EH (cell line): Measurements from ENCODE around the gene HELZ2.
A peak's percentile ranks its signal among the peaks of the same experiment; 100 is the strongest.

Source experiments
- DNase-seq: peaks from one replicate; pipeline ENCODE4 v3.0.0-alpha.2; 2015; ENCODE audit warnings: low read depth

Gene HELZ2

DNA sequence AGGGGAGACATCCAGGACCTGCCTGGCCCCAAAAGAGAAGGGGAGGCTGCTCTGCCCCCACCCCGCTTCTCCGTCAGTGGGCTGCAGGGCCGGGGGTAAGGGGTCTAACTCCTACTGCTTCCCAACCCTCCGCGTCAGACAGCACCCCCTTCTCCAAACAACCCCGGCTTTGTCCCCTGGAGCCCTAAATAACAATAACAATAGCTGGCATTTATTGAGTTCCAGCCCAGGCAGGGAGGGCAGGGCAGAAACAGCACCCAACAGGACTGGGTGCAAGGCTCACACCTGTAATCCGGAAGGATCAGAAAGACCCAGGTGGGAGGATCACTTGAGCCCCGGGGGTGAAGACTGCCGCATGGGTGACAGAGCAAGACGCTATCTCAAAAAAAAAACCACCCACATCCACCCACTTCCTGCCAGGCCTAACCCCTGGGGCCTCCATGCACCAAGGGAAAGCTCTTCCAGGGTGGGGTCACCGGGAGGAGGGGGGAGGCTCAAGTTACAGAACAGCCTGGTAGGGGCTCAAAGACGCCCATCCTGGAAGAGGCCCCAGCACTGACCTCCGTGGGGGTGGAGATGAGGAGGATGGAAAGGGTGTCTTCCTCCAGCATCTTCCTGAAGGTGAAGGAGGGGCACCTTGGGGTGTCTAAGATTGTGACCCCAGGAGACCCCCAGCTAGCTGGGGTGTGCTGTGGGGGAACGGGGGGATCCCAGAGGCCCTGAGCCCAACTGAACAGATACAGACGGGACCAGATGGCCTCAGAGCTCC lies 21.4 kb downstream of the HELZ2 start:
- peak; percentile 30 for DNase-seq

DNA sequence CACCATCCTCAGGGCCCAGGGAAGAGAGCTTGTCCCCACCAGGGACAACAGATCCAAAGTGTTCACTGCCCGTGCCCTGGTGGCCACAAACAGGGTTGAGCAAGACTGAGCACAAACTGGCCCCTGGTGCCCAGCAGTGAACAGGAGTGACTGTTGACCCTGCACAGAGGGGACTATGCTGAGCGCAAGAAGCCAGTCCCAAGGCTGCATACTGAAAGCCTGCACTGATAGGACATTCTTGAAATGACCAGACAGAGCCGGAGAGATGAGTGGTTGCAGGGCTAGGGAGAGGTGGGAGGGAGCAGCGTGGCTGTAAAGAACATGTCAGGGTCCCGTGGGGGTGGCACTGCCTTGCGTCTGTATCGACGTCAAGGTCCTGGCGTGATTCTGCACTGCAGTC lies 23.0 kb downstream of the HELZ2 start:
- peak; percentile 16 for DNase-seq

DNA sequence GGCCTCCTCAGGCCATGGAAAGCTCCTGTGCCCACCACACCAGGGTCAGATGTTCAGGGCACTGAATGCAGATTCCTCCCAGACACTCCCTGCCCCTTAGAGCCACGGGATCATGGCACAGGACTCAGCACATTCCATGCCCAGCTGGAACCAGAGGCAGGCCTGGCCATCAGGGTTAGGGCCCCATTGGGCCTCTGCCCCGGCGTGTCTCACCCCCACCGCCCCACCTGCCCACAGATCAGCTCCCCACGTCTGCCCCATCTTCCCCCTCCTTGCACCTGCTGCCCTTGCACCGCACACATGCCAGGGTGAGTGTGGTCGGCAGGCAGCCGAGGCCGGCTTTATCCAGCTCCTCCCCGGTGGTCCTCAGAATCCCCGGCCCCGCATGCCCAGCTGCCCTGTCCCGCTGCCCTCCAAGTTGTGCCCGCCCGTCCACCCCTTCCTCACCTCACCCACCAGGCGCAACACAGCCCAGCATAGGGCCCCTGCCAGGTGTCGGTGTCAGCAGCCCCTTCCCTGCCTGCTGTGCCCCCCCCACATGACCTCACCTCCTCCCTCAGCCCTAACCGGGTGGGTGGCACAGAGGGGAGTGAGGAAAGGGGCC lies 24.3 kb downstream of the HELZ2 start:
- no peak for DNase-seq

DNA sequence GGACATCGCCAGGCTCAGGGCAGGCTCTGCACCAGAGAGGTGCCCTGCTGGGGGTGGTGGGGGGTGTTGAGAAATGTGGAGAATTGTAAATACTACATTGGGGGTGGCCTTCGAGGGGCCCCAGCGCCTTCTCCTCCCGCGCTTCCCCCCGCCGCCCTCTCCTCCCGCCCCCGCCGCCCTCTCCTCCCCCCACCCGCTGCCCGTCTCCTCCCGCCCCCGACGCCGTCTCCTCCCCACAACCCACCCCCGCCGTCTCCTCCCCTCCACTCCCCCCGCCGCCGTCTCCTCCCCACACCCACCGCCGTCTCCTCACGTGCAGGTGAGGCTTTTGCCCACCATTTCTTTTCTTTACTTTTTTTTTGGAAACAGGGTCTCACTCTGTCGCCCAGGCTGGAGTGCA lies 25.0 kb downstream of the HELZ2 start:
- no peak for DNase-seq

DNA sequence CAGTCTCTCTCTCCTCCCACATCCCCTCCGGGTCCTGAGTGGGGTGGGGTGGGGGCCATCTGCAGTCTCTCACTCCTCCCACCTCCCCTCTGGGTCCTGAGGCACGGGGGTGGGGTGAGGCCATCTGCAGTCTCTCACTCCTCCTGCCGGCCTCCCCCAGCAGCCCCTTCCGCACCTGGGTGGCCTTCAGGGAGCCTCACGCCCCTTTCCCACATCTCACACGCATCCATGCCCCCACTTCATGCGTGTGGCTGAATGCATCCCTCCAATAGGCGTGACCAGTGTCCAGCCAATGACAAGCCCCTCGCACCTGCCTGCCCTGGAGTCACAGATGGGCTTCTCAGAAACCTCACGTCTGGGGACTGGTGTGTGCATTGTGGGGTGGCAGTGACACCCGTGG lies 25.5 kb downstream of the HELZ2 start:
- DNase-seq: no peak

DNA sequence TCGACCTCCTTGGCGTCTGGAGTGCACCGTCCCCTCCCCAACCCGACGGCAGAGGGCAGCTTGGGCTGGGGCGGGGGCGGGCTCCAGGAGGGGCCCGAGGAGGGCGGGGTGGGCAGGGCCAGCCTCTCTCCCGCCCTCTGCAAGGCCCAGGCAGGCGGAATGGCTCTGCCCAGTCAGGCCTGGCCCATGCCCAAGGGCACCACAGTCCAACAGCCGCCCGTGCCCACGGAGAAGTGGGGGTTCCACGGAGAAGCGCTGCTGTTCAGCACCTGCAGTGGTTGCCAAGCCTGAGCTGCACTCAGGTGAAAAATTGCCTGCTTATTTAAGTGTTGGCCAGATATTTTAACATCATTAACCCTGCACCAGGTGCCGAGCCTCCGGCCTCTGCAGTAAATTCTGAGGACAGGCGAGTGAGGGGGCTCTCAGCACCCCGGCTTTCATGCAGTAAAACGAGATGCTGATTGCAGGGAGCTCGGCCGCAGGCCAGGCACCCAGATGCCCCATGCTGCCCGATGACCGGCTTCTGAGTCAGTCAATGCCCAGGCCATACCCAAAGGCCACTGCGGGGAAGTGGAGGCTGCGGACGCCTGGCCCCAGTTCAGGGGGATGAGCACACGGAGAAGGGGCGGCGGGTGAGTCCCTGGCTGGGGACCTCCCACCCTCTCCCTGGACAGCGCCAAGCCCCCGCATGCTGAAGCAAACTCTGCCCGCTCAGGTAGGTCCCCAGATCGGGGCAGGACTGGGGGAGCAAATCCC lies 26.1 kb downstream of the HELZ2 start, which contains the start of gene SRMS:
Gene SRMS, minus strand, starts transcription at position 25 of the 756 bp plus-strand sequence. CDS start 286 bp downstream, outside the sequence.
- no peak for DNase-seq

DNA sequence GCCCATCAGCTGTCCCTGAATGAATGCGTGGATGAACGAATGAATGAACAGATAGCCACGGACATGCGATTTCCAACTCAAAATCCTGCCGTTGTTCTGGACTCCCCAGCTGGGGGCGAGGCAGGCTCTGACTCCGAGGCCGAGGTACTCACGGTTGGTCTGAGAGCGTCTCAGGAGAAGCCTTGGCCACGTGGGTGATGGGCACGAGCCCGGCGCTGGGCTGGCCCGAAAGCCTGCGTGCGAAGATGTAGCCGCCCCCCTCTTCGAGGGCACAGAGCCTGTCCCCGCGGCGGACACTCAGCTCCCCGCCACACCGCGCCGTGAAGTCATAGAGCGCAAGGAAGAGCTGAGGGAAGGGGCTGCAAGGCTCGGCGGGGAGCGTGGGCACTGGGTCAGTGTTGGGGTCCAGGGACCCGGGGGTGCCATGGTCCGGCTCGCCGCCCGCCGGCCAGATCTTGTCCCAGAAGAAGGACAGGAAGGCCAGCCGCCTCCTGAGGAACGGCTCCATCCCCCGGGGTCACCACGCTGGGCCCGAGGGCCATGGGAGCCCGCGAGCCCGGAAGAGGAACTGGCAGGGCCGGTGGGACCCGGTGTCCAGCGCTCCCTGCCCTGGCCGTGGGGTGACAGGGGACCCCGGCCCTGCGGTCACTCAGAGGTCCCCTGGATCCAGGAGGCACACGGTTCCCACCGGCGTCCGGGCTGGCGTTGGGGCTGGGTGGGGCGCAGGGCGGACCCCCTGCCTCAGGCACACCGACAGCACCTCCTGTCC lies 26.9 kb downstream of the HELZ2 start:
- no peak for DNase-seq

DNA sequence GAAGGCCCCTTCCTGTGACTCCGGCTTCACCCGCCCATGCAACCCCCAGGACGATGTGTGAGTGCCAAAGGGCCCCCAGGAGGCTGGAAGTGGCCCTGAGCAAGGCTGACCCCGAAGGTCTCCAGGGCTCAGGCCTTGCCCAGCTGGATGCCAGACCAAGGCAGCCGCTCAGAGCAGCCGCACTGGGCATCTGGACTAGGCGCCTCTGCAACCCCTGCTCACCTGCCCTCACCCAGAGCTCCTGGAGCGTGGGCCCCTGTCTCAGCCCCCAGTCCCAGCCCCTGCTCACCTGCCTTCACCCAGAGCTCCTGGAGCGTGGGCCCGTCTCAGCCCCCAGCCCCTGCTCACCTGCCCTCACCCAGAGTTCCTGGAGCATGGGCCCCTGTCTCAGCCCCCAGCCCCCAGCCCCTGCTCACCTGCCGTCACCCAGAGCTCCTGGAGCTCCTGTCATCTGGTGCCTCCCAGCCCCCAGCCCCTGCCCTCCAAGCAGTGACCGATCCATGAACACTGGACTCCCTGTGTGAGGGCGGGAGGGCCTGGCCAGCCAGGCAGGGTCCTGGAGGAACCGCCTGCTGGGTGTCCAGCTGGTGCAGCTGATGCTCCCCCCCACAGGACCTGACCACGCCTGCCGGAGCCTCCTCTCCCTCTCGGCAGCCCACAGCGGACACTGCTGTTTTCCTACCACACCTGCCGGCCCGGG lies 27.6 kb downstream of the HELZ2 start:
- no peak for DNase-seq

DNA sequence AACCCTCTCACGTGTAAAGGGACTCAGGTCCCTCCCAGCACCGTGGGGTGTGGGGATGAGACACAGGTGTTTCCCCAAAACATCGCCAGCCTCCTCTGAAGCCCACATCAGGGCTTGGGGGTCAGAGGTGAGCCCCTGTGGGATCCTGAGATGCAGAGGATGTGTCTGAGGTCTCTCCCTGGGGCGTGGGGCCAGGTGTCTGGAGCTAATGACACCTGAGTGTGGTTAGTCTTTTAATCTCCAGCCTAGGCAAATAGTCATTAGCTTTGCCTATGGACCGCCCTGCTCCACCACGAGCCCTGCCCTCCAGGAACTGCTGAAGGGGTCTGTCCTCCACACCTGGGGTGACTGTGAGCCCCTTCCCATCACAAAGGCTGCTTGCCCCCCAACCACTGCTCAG lies 28.2 kb downstream of the HELZ2 start:
- no peak for DNase-seq

DNA sequence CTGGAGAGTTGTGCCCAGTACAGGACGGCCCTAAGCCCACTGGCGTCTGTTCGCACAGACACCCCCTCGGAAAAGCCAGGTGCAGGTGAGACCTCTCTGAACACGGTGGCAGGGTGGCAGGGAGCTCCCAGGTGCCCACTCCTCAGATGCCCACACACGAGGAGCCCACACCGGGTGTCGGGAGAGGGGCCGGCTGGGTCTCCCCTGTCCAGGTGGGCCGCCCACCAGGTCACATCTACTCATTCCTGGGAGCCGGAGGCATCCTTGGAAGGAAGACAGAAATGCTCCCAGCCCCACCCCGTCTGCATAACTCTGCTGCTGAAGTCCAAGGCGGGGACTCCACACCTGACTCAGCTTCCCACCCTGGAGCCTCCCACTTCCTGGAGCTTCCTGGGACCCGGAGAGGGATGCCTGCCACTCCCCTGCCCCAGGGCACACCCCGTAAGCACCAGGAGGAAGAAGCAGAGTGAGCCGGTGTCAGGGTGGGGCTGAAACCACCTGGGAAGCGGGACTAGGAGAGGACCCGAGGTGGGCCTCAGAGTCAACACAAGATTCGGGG lies 29.0 kb downstream of the HELZ2 start:
- no peak for DNase-seq

DNA sequence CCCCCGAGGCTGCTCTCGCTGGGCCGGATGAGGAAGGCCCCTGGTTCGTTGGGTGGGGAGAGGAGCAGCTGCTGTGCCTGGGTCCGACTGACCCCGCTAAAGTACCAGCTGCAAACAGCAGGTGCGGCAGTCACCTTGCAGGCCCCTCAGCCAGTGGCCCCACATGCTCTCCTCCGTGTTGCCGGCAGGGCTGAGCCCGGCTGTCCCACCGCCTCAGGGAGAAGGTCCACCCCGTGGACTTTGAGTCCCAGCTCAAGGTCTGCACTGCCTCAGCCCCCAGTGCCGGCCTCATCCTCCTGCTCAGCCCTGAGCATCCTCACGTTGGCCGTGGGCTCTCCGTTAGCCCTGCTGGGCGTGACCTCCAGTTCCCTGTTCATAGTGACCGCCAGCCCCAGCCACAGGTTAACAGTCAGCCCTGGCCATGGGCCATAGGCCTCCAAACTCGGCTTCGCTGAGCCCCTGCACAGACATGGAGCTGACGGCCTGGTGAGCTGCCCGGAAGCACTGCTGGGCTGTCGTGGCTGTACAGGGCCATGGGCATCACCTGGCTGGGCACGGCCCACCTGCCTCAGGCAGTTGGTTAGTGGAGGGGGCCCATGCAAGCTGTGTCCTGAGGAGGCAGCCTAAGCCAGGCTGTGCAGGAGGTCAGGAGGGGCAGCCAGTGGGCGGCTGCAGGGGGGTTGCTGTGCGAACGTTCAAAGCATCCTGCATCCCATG lies 29.6 kb downstream of the HELZ2 start:
- DNase-seq: no peak

DNA sequence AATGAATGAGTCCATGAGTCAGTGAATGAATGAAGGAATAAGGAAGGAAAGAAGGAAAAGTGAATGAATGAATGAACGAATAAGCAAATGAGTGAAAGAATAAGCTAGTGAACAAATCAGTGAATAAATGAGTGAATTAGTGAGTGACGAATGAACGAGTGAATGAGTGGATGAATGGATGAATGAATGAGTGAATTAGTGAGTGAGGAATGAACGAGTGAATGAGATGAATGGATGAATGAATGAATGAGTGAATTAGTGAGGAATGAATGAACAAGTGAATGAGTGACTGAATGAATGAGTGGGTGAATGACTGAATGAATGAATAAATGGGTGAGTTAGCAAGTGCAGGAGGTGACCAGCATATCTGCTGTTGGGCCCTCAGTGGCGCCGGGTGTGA lies 30.3 kb downstream of the HELZ2 start:
- DNase-seq: no peak

DNA sequence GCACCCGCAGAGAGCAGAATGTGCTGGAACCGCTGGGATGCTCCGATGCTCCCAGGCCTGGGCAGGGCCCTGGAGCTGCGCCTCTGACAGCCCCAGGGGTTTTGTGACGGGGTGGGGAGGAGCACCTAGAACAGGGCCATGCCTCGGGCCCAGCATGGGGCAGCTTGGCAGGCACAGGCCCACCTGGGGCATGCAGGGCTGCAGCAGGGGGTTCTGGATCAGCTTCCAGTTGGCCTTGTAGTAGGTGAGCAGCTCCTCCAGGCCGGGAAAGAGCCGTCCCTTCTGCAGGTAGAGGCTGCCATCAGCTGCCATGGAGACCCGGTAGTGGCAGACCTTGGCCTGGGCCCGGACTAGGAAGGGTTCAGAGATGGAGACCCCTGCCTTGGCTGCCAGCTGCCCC lies 30.9 kb downstream of the HELZ2 start:
- DNase-seq: no peak

DNA sequence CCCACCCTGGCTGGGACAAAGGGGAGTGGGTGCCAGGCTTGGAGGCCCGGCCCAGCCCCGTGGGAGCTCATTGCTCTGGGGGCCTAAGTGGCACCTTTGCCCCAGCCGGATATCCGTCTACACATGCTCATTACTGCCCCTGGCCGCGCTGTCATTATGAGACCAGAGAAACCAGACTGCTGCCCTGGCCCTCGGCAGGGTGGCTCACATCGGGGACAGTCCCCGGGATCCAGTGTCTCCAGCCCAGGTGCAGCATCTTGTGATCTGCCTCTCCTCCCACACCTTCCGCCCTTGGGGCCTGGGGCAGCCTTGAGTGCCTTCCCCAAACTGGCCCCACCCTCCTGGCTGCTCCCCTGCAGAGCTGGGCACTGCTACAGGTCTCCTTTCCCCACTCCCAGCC lies 31.3 kb downstream of the HELZ2 start:
- DNase-seq: no peak

DNA sequence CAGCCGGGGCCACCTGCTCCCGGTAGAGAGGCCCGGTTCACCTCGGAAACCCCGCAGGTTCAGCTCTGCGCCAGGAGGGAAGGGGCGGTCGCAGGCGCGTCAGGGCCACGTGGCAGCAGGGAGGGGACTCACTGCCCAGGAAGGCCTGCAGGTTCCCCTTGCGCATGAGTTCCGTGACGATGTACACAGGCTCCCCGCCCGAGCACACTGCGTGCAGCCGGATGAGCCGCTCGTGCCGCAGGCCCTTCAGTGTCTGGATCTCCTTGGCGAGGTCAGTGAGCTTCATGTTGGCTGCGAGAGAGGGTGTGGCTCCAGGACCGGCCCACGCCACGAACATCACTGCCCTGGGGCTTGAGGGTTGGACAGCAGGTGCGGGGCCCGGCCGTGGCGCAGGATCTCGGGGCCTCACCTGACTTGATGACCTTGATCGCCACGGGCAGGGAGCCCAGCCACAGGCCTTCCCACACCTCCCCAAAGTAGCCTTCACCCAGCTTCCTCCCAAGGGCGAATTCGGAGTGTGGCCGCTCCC lies 31.9 kb downstream of the HELZ2 start:
- no peak for DNase-seq

DNA sequence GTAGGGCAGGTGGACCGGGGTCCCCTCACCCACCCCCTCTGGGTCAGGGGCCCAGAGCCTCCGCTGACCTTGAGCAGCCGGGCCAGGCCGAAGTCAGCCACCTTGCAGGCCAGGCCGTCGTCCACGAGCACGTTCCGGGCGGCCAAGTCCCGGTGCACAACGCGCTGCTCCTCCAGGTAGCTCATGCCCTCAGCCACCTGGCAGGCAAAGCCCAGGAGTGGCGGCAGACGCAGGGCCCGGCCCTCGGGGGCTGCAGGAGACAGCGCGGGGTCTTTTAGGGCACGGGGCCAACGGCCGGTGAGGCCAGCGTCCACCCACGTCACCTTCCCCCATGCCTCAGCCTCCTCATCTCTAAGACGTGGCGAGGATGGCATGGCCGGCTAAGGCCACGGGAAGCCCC lies 32.7 kb downstream of the HELZ2 start:
- DNase-seq: no peak

DNA sequence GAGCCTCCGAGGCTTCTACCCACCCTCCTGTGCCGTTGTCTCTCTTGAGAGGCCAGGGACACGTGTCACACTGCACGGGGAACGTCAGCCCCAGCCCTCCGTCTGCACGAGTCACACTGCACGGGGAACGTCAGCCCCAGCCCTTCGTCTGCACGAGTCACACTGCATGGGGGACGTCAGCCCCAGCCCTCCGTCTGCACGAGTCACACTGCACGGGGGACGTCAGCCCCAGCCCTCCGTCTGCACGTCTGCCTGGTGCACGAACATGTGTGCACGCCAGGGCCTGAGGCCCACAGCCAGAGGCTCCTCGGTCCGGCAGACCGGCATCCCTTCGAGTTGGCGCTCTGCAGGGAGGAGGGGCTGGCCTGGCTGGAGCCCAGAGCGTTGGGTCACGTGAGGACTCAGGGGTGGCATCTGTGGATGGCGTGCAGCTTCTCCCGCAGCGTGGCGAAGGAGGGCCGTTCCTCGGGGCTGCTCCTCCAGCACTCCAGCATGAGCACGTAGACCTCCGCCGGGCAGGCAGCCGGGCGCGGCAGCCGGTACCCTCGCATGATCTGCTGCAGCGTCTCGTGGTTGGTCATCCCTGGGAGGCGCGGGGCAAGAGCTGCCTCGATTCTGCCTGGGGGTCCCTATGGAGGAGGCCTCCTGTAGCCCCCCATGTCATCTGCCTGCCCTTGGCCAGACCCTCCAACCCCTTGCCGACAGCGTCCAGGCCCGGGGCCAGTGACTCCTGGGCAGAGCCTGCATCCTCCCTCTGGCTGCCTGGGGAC lies 33.4 kb downstream of the HELZ2 start:
- peak; percentile 44 for DNase-seq

DNA sequence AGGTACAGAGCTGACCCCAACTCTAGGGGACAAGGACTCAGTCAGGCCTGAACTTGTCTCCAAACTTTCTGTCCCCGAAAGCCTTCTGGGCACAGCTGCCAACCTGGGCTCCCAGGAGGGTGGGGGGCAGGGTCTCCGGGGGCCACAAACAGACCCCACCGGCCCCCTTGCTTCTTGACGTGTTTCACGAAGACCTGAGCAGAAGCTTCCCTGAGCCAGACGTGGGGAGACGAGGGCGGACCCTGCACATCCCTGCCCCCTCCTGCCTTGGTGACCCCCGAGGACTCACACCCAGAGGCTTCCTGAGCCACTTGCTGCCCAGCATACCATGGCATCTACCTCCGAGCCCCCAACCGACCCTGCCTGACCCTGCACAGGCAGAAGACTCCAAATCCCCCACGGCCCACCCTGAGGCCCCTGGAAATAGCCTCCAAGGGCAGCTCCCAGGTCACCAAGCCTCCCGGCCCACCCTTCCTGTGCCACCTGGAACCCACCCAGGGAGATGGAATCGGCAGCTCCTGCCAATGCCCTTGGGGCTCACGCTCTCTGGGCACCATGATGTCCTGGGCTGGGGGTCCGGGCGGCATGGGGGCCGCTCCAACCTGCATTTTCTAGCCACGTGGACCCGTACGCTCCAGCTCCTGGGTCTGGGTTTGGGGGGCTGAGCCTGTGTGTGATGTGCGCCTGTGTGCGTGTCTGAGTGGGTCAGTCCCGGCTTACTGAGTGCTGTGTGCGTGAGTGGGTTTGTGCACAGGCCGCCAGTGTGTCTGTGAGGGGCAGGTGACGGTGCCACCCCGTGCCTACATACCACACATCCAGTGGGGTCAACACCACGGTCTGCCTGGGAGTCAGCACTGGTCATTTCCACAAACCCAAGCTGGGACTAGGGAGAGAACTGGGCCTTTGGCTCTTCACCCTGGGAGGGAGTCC lies 34.3 kb downstream of the HELZ2 start:
- DNase-seq: no peak

DNA sequence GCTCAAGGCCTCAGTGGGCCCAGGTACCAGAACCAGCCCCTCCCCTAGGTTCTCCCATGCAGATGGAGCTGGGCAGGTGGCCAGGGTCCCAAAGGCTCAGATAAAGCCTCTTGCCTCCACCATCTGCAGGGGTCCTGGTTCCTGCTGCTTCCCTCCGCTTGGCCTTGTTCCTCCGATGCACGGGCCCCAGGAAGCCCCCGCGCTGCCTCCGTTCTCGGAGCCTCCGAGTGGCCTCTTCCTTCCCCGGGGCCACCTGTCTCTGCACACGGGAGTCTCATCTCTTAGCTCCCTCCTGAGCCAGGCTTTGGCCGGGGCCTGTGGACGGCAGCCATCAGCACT lies 35.0 kb downstream of the HELZ2 start:
- DNase-seq: no peak
